Activated CD4-positive, alpha-beta T cell treated with anti-CD3 and anti-CD28 coated beads for 36 hours (primary cell): Measurements from ENCODE around the gene PTHLH. TPM values are rescaled to one million over a fixed set of nuclear protein-coding genes. Genes with fewer than 3 reads are reported as not detected.
A peak's percentile ranks its signal among the peaks of the same experiment; 100 is the strongest.

Source experiments
- ATAC-seq: fragments of 200-7000 bp; cut with Tn5 transposase; one replicate; pipeline ENCODE4 v1.10.0; 2021; ENCODE audit warnings: mild to moderate bottlenecking, moderate library complexity
- CTCF ChIA-PET: fragments of 350-600 bp; sonication (Branson Sonifier 250); formaldehyde crosslinking; loops from one replicate; lab custom pipeline; 2021; ENCODE audit warnings: antibody characterized with exemption; lab: Charles Lee
- POLR2A ChIA-PET: fragments of 350-600 bp; sonication (Branson Sonifier 250); formaldehyde crosslinking; loops from one replicate; lab custom pipeline; 2021; ENCODE audit warnings: antibody characterized with exemption, inconsistent platforms; lab: Charles Lee
- DNase-seq: peaks from one replicate; pipeline ENCODE4 v3.0.0-alpha.2; 2020
- H3K27ac Mint-ChIP-seq: one replicate; pipeline ENCODE4 v1.8.0; 2021; ENCODE audit warnings: mixed read lengths
- H3K27me3 Mint-ChIP-seq: one replicate; pipeline ENCODE4 v1.8.0; 2021; ENCODE audit warnings: mixed read lengths
- H3K36me3 Mint-ChIP-seq: one replicate; pipeline ENCODE4 v1.8.0; 2021; ENCODE audit warnings: low read depth, mixed read lengths
- H3K4me1 Mint-ChIP-seq: one replicate; pipeline ENCODE4 v1.8.0; 2021; ENCODE audit warnings: mixed read lengths
- H3K4me3 Mint-ChIP-seq: one replicate; pipeline ENCODE4 v1.8.0; 2021; ENCODE audit warnings: mild to moderate bottlenecking, moderate library complexity, mixed read lengths
- H3K9me3 Mint-ChIP-seq: one replicate; pipeline ENCODE4 v1.8.0; 2021; ENCODE audit warnings: low read depth, mixed read lengths
- intact Hi-C, 2 experiments: fragments of 100-400 bp; cut with DNase I in 1 of 2; cut with micrococcal nuclease in 1 of 2; formaldehyde crosslinking; loops; one replicate each; pipeline versions ENCODE4 v1.14.2 to v1.15.1; 2022 to 2024; cut with DNase I, micrococcal nuclease
- total RNA-seq, 2 experiments: library from RNA; stranded (reverse); gene quantifications; one replicate each; pipeline ENCODE4 v1.2.3, GENCODE V29; 2021

Gene PTHLH
- total RNA-seq, 2 experiments from 2014 or later, result not detected

DNA sequence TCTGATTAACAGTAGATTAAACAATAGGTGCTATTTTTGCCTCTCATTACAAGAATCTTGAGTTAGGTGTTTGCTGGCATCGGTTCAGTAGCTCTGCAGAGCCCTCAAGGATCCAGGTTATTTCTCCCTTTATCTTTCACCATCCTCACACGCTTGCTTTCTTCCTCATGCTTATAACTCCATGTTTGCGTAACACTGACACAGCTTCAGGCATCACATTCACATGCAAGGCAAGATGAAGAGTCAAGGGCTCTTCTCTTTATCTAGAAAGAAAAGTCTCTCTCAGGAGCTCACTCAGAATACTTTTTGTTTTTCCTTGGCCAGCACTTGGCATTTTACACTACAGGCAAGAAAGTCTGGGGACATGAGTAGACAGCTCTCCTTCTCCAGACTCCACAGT is 24.2 kb upstream of the PTHLH start:
- no peak for DNase-seq
- Mint-ChIP-seq H3K36me3 (no peaks in the 10 kb centered on the region), H3K9me3 (peaks cover 2% of the 10 kb centered on the region), H3K4me3 (no peak overlapping the region), H3K27ac (no peak overlapping the region), H3K27me3 (no peaks in the 10 kb centered on the region), H3K4me1 (no peaks in the 10 kb centered on the region)
- intact Hi-C loops, result no loop called here
- ChIA-PET CTCF (interaction anchor here (0.7 to 1.1 kb wide), 2 partner anchors 56 to 95 kb away, joined by 3 to 4 read pairs; no protein-coding TSS in a partner anchor), POLR2A (interaction anchor here (0.9 kb wide), 1 partner anchor 128 kb away, joined by 4 read pairs; no protein-coding TSS in a partner anchor)
- no peak for ATAC-seq

DNA sequence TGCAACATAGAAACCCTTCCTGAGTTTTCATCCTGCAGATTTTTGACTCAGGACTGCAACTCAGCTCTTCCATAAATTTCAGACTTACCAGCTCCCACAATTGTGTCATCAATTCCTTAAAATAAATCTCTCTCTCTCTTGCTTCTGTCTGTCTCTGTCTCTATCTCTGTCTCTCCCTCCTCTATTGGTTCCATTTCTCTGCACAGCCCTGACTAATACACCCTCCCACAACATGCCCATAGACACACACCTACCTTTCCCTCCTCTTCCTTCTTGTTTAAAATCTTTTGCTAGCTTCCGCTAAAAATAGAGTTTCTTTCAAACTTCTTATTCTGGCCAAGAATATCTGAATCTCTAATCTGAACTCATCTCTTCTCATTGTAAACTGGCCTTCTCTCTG is 22.9 kb upstream of the PTHLH start:
- Mint-ChIP-seq H3K36me3 (no peaks in the 10 kb centered on the region), H3K4me3 (no peak overlapping the region), H3K27ac (no peak overlapping the region), H3K27me3 (no peaks in the 10 kb centered on the region), H3K9me3 (no peaks in the 10 kb centered on the region), H3K4me1 (no peaks in the 10 kb centered on the region)
- POLR2A ChIA-PET, result no interaction called here
- intact Hi-C loops, result no loop called here
- CTCF ChIA-PET, result no interaction called here
- ATAC-seq (no peak), DNase-seq (no peak)

DNA sequence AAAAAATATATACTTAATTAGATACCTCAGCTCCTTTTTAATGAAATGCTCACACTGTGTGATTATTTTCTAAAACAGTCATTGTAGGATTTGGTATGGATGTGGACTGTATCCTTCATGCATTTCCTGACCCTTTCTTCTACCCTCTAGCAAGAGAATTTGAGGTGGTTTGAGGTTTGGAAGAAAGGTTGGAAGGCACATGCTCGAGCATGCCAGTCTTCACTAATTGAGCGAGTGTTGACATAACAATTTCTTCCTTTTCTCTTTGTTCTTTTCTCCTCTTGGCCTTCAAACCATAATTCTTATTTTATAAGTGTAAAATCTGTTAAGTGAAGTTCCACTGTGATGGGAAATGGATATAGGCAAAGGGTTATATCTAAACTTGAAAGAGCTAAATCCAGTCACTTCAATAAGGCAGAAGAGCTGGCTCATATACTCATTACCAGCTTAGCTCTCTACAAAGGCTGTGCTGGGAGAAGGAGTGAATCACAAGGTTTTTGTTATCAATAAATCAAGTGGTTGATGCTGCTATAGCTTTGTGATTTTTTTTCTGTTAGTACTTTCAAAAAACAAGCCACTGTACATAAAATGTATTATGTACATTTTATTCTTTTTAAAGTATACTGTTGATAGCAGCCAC is 16.2 kb upstream of the PTHLH start:
- CTCF ChIA-PET, result no interaction called here

DNA sequence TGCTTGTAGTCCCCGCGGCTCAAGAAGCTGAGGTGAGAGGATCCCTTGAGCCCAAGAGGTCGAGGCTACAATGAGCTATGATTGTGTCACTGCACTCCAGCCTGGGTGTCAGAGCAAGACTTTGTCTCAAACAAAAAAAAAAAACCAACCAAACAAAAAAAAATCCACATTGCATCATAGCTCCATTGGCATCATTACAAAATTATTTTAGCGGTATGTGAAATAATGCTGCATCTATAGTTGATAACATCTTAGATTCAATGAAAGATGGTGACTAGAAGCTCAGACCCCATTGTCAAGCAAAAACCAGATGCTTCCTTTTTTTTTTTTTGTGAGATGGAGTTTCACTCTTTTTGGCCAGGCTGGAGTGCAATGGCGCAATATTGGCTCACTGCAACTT is 14.8 kb upstream of the PTHLH start:
- DNase-seq, result no peak
- Mint-ChIP-seq H3K4me1 (no peaks in the 10 kb centered on the region), H3K27me3 (peaks cover 20% of the 10 kb centered on the region), H3K9me3 (no peaks in the 10 kb centered on the region), H3K4me3 (no peak overlapping the region), H3K27ac (no peak overlapping the region), H3K36me3 (no peaks in the 10 kb centered on the region)
- ChIA-PET CTCF (no interaction called here), POLR2A (interaction anchor here (0.6 kb wide), 1 partner anchor 290 kb away, joined by 5 read pairs; no protein-coding TSS in a partner anchor)
- intact Hi-C loops, result no loop called here
- ATAC-seq, result no peak

More for the DNA sequence above, 16.2 kb upstream of the PTHLH start:
- DNase-seq, result no peak
- no peak for ATAC-seq
- H3K9me3 Mint-ChIP-seq, result no peaks in the 10 kb centered on the region
- no peak overlapping the region for H3K27ac Mint-ChIP-seq
- intact Hi-C loops, result no loop called here
- peaks cover 13% of the 10 kb centered on the region for H3K27me3 Mint-ChIP-seq
- POLR2A ChIA-PET, result no interaction called here
- no peaks in the 10 kb centered on the region for H3K4me1 Mint-ChIP-seq
- H3K36me3 Mint-ChIP-seq, result no peaks in the 10 kb centered on the region
- no peak overlapping the region for H3K4me3 Mint-ChIP-seq

DNA sequence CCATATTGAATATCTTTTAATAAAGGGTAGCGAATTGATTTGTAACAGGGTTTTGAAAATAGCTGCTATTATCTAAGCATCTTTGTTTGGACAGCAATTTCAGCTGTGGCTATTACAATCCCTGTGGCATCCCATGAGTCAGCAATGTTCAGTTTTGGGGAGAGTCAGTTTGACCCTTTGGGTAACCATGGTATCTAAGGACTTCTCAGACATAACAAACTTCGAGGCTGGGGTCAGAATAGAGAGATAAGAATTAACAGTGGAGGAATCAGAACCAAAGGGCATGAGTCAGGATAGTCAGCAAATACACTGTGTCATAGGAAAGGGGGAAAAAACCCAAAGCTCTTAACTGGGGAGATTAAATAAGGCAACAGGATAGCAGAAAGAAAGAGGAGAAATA is 11.7 kb upstream of the PTHLH start:
- POLR2A ChIA-PET, result no interaction called here
- H3K4me3 Mint-ChIP-seq, result no peak overlapping the region
- DNase-seq, result no peak
- H3K27ac Mint-ChIP-seq, result no peak overlapping the region
- CTCF ChIA-PET, result no interaction called here
- H3K4me1 Mint-ChIP-seq, result no peaks in the 10 kb centered on the region
- H3K36me3 Mint-ChIP-seq, result no peaks in the 10 kb centered on the region
- peaks cover 32% of the 10 kb centered on the region for H3K27me3 Mint-ChIP-seq
- no peaks in the 10 kb centered on the region for H3K9me3 Mint-ChIP-seq
- no peak for ATAC-seq
- intact Hi-C loops, result no loop called here

DNA sequence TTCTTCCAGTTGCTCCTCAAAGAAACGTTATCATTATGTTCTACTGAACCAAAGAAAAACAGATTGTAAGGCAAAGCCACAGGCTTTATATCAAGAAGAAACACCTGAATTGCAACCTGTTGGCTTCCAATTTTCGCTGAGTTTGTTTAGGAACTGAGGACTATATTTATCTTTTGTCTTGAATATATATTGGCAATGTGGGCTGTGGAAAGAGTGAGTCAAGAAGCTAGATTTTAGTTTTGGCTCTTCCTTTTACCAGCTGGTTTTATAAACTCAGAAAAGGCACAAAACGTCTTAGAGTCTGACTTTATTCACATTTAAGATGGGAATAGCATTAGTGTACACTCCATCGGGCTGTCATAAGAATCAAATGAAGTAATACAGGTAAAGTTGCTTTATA is 10.4 kb upstream of the PTHLH start:
- Mint-ChIP-seq H3K4me1 (no peaks in the 10 kb centered on the region), H3K27ac (no peak overlapping the region), H3K9me3 (no peaks in the 10 kb centered on the region), H3K4me3 (no peak overlapping the region), H3K27me3 (peaks cover 40% of the 10 kb centered on the region), H3K36me3 (no peaks in the 10 kb centered on the region)
- CTCF ChIA-PET, result no interaction called here
- intact Hi-C loops, result no loop called here
- POLR2A ChIA-PET, result no interaction called here
- ATAC-seq, result no peak
- no peak for DNase-seq

DNA sequence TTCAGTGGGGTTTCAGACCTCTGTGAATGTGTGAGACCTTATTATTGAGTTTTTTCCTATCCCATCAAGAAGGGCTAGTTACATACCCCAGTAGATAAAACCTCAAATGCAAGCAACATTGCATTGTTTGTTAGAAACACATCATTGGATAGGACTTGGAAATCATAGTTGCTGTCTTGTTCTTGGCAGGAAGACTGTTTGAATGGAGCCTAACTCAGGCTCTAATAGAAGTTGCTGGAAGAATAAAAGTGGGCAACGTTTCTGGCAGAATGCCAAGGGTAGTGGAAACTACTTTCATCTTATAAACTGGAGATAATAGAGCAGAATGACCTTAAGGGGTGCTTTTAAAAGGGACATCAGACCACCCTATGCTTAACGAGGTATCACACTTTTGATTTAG is 9.9 kb upstream of the PTHLH start:
- DNase-seq (no peak), ATAC-seq (no peak)
- ChIA-PET CTCF (no interaction called here), POLR2A (no interaction called here)
- Mint-ChIP-seq H3K9me3 (no peaks in the 10 kb centered on the region), H3K4me1 (no peaks in the 10 kb centered on the region), H3K27me3 (peaks cover 43% of the 10 kb centered on the region), H3K27ac (no peak overlapping the region), H3K4me3 (no peak overlapping the region), H3K36me3 (no peaks in the 10 kb centered on the region)
- intact Hi-C loops, result no loop called here

DNA sequence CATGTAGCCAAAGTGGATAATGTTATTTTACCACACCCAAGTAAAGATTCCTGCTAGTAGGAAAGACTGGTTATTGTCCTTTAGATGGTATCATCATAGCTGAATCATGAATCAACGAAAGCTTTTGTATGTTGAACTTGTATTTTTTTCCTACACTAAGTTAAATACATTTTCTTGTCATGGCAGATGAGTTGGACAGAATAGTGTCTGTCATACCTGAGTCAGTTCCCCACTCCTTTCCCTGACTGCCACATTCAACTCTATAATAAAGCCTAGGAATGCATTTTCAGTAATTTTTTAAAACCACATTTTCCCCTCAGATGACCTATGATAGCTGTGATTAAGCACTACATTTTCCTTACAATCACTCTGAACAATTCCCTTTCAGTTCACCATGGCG is 9.3 kb upstream of the PTHLH start:
- H3K36me3 Mint-ChIP-seq, result no peaks in the 10 kb centered on the region
- ChIA-PET CTCF (no interaction called here), POLR2A (no interaction called here)
- no peaks in the 10 kb centered on the region for H3K4me1 Mint-ChIP-seq
- ATAC-seq, result no peak
- DNase-seq, result no peak
- intact Hi-C loops, result no loop called here
- peaks cover 45% of the 10 kb centered on the region for H3K27me3 Mint-ChIP-seq
- H3K4me3 Mint-ChIP-seq, result no peak overlapping the region
- H3K27ac Mint-ChIP-seq, result no peak overlapping the region
- no peaks in the 10 kb centered on the region for H3K9me3 Mint-ChIP-seq

DNA sequence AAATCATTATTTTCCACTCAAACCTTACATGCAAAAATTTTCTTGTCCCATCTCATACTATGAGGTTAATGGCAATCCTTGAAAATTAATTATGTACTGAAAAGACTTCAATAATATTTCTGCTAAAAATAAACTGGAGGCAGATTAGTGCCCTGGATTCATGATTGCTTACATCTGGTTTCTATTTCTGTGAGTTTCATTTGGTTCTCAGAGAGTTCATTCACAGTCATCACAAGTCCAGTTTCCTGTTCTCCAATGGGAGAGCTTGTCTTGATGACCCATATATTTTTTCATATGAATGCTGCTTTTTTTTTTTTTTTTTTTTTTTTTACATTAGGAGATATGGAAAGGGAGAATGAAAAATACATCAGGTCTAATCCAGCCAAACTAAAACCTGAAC is 6.6 kb upstream of the PTHLH start:
- intact Hi-C loops, result loop anchor here (5.0 to 10.0 kb wide), 3 partner anchors 206 to 896 kb away; no protein-coding TSS in a partner anchor
- H3K36me3 Mint-ChIP-seq, result no peaks in the 10 kb centered on the region
- no peaks in the 10 kb centered on the region for H3K9me3 Mint-ChIP-seq
- no peak overlapping the region for H3K27ac Mint-ChIP-seq
- DNase-seq (no peak), ATAC-seq (no peak)
- peaks cover 7% of the 10 kb centered on the region for H3K4me1 Mint-ChIP-seq
- no peak overlapping the region for H3K4me3 Mint-ChIP-seq
- CTCF ChIA-PET, result interaction anchor here (0.7 kb wide), 1 partner anchor 1629 kb away, joined by 3 read pairs; no protein-coding TSS in a partner anchor
- peaks cover 66% of the 10 kb centered on the region for H3K27me3 Mint-ChIP-seq
- POLR2A ChIA-PET, result no interaction called here

DNA sequence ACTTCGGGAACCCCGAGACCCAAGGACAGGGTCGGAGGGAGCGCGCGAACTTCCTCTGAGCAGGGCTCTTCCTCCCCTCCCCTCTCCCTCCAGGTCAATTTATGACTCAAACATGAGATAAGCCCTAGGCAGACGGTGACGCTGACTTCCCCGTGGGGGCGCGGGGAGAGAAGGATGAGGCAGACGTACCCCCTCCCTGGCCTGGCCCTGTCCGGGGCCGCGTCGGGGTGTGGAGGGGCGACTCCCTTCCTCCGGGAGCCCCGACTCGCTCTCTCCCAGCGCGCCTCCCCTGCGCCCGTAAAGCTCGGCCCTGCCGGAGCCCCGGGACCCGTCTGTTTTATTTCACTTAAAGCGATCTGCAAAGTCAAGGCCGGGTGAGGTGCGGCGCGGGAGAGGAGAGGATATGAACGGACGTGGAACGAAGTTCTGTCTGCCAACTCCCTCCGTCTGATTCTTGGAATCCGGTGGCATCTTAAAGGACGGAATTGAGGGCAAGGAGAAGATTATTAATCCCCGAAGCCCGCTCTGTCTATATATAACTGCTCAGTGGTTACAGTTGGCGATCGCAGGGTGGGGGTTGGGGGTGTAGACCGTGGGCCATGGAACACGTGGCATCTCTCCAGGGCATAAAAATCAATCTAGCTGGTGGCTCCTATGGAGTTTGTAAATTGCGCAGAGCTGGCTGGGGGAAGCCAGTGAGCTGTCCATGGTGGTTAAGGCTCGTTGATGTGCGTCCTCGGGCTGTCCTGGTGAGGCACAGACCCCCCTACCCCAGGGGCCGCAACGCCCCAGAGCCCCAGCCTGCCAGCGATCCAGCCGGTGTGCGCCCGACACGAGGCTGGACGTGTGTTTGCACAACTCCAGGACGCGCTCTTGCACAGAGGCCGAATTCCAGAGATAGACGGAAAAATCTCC is 2.9 kb upstream of the PTHLH start:
- H3K4me1 Mint-ChIP-seq, result peaks cover 15% of the 10 kb centered on the region
- H3K4me3 Mint-ChIP-seq, result peak overlapping the region; percentile 52
- H3K27me3 Mint-ChIP-seq, result peaks cover 80% of the 10 kb centered on the region
- DNase-seq (peak; percentile 52), ATAC-seq (peak; percentile 74)
- H3K9me3 Mint-ChIP-seq, result no peaks in the 10 kb centered on the region
- no peak overlapping the region for H3K27ac Mint-ChIP-seq
- intact Hi-C loops, result loop anchor here (5.0 to 10.0 kb wide), 3 partner anchors 209 to 899 kb away; no protein-coding TSS in a partner anchor
- H3K36me3 Mint-ChIP-seq, result no peaks in the 10 kb centered on the region
- ChIA-PET POLR2A (no interaction called here), CTCF (no interaction called here)

DNA sequence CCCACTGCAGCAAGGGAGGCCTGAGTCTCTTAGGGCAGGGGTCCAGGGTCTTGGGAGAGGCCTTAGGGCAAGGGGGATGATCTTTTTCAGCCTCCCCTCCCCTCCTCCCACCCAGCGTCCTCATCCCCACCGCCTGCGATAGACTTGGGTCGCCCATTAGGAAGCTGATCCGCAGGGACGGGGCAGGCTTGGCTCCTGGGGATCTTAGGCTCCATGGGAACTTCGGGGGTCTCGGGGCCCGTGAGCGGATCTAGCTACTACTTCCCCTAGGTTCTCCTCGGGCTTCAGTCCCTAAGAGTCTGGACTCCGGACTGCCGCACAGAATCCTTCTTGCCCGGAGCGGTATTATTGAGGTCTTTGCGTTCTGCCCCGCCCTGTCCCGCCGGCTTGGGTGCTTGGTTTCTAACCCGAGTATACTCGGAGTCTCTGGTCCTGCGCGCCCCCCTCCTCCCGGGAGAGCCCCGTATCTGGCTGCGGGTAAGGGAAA is 2.2 kb upstream of the PTHLH start:
- CTCF ChIA-PET, result no interaction called here
- peaks cover 18% of the 10 kb centered on the region for H3K4me1 Mint-ChIP-seq
- no peaks in the 10 kb centered on the region for H3K9me3 Mint-ChIP-seq
- no peak for DNase-seq
- peaks cover 78% of the 10 kb centered on the region for H3K27me3 Mint-ChIP-seq
- intact Hi-C loops, result loop anchor here (5.0 to 10.0 kb wide), 3 partner anchors 210 to 900 kb away; no protein-coding TSS in a partner anchor
- no peaks in the 10 kb centered on the region for H3K36me3 Mint-ChIP-seq
- peak overlapping the region; percentile 52 for H3K4me3 Mint-ChIP-seq
- ATAC-seq, result no peak
- POLR2A ChIA-PET, result no interaction called here
- H3K27ac Mint-ChIP-seq, result no peak overlapping the region
